ENCODE measurements around the gene TMEM164.

TMEM164 gene

DNA sequence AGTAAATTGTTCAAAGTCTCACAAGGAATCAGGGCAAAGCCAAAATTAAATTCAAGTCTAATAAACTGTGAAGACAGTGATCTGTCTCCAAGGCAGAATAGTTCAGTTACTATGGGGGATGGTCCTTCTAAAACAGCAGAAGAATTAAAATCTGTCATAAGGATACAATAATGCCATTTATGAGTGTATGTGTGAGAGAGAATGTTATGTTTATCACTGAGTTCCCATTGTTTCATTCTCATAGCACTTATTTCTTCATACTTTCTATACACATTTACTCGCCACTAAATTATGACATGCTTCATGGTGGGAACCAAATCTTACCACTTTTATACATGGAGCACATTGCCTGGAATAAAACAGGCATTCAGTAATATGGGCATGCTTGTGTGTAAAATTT is 212.5 kb downstream of the TMEM164 start:
- no peak for DNase-seq

DNA sequence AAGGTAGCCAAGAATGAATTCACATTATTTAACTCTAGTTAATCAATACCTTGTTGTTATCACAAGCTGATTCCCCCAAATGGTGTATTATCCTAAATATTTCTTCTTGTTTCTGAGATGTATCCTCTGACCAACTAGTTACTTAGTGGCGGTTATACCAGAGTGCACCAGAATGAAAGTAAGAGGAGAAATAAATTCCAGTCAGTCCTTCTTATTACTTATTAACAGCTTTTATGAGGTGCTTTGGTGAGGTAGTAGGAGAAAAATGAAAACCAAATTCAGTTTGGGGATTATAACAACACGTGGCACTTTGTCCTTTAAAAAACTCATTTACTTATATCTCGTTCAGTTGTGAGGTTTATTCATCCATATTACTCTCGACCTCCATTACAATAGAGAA is 213.1 kb downstream of the TMEM164 start:
- DNase-seq: no peak

DNA sequence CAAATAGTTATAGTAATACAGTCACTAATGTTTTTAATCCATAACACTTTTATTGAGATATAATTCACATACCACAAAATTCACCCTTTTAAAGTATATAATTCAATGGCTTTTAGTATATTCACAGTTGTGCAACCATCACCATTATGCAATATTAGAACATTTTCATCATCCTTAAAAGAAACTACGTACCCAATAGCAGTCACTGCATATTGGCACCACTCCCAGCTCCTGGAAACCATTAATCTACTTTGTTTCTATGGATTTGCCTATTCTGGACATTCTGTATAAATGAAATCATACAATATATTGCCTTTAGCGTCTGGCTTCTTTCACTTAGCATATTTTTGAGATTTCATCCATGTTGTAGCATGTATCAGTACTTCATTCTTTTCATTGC is 215.7 kb downstream of the TMEM164 start:
- DNase-seq: no peak

DNA sequence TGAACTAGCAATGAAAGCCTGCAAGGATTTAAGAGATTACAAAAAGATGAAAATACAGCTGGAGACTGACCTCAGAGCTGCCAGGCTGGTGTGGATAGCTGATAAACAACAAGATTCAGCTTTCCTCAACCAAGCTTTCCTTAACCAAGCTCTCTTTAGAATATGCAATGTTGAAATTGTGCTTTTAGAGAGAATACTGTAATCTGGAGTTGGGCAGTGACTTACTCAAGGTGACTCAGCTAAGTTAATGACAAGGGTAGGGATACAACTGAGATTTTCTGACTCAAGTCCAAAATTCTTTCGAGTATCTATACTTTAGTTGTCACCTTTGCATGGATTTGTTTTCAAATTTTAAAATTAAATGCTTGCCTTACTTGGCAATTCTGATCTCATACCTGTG is 217.0 kb downstream of the TMEM164 start:
- DNase-seq: no peak

DNA sequence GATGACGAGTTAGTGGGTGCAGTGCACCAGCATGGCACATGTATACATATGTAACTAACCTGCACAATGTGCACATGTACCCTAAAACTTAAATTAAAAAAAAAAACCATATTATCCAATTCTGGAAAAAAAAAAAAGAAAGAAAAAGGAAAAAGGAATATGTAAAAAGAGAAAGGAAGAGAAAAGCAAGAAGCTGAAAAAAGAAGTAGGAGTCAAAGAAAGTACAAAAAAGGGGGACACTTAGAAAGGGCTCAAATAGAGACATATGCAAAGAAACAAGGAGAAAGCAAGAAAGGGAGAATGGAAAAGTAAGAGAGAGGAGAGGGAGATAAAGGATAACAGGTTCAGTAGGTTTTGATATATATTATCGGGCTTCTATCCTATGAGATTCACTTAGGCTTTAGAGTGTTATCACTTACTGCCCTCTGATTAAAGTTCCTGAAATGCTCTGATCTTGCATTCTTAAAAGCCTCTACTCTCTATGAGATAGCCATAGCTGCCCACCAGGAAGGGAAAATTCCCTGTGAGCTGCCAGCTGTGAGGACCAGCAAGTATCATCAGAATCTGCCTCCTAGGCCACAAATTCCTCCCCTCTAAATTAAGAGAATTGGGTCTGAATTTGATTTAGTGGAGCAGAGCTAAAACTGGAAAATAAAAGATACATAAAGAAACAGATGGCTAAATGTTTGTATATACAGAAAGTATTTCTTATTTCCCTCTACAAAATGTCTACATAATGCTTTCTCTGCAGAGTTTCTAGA is 219.8 kb downstream of the TMEM164 start:
- DNase-seq: no peak

DNA sequence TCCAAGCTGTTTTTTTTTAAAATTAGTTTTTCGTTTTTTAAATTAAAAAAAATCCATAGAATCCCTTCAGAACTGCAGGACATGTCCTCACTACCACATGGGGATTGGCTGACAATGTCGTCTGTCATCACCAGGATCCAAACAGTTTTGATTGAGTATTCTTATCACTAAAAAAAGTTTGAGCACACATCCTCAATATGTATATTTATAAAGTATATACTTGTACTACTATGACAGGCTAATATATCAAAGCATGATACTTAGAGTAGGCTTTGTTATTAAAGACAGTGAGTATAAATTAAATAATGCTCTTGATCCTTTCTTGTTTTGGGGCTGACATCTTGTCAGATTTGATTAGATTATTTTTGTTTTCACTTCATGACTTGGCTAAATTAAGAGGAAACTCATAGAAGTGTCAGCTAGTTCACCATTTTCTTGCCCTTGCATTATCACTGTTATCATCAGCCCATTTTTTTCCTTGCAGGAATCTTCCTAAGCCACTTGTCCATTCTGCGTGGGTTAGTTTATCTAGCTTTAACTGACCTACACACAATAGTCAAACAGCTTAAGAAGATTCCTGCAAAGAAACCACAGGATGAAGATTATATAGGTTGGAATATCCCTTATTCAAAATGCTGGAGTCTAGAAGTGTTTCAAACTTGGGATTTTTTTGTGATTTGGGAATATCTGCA is 222.2 kb downstream of the TMEM164 start:
- no peak for DNase-seq

DNA sequence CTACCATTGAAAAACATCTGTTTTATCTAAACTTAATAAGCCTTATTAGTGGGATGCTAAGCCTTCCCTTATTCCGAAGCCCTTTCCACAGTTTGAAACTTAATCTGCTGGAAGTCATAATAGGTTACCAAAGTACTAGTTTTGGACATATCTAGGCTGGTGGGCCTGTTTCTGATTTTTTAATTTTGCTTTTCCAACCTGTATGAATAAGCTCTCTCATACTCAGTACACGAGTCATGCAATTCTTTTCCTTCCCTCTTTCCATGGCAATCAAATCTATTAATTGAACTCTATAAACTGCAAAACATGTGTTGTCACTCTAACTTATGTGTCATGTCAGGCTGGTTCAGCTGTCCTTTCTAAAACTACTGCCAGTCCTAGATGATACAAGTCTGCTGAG is 224.0 kb downstream of the TMEM164 start:
- DNase-seq: no peak

All from stimulated activated CD4-positive, alpha-beta T cell treated with anti-CD3 and anti-CD28 coated beads, Interleukin-12 subunit alpha, Interleukin-12 subunit beta, amount 100 ng/mL, for 4 hours (primary cell).